Endodermal cell (in vitro differentiated cells): ENCODE data around the gene PYGM. TPM values are rescaled to one million over a fixed set of nuclear protein-coding genes. Genes with fewer than 3 reads are reported as not detected.

ENCODE experiments used
- DNase-seq: peaks from one replicate; pipeline ENCODE4 v3.0.0-alpha.2; 2017
- H3K27ac ChIP-seq: 2 replicates; pipeline ENCODE4 v1.5.1; 2013; ENCODE audit warnings: mild to moderate bottlenecking, low read depth, low read length, moderate library complexity
- H3K27me3 ChIP-seq: 2 replicates; pipeline ENCODE4 v1.6.1; 2013; ENCODE audit warnings: mild to moderate bottlenecking, low read length, moderate library complexity; ENCODE audit not compliant: insufficient read depth, control insufficient read depth, poor library complexity, severe bottlenecking
- H3K36me3 ChIP-seq: 2 replicates; pipeline ENCODE4 v1.7.0; 2013; ENCODE audit warnings: mild to moderate bottlenecking, low read length, moderate library complexity; ENCODE audit not compliant: control insufficient read depth, insufficient read depth
- H3K4me1 ChIP-seq: one replicate; pipeline ENCODE4 v1.7.0; 2013; ENCODE audit warnings: low read length; ENCODE audit not compliant: control insufficient read depth, insufficient read depth
- H3K4me3 ChIP-seq: 2 replicates; pipeline ENCODE4 v1.5.1; 2013; ENCODE audit warnings: mild to moderate bottlenecking, low read length, moderate library complexity
- H3K9ac ChIP-seq: 2 replicates; pipeline ENCODE4 v1.6.1; 2013; ENCODE audit warnings: mild to moderate bottlenecking, low read length, moderate library complexity; ENCODE audit not compliant: poor library complexity, severe bottlenecking; ENCODE audit errors: extremely low read depth
- H3K9me3 ChIP-seq: 2 replicates; pipeline ENCODE4 v1.6.1; 2013; ENCODE audit warnings: mild to moderate bottlenecking, low read length, moderate library complexity; ENCODE audit not compliant: control insufficient read depth
- H3K27ac Mint-ChIP-seq: 2 replicates; pipeline ENCODE4 v1.8.0; 2020; ENCODE audit warnings: mixed read lengths
- H3K27me3 Mint-ChIP-seq: 2 replicates; pipeline ENCODE4 v1.8.0; 2021; ENCODE audit warnings: mild to moderate bottlenecking, mixed read lengths; ENCODE audit not compliant: insufficient read depth
- H3K36me3 Mint-ChIP-seq: 2 replicates; pipeline ENCODE4 v1.8.0; 2020; ENCODE audit warnings: low read depth, mixed read lengths
- H3K4me1 Mint-ChIP-seq: 2 replicates; pipeline ENCODE4 v1.8.0; 2020; ENCODE audit warnings: mixed read lengths
- H3K4me3 Mint-ChIP-seq: 2 replicates; pipeline ENCODE4 v1.8.0; 2020; ENCODE audit warnings: mild to moderate bottlenecking, moderate library complexity, mixed read lengths
- H3K9me3 Mint-ChIP-seq: 2 replicates; pipeline ENCODE4 v1.8.0; 2020; ENCODE audit warnings: mild to moderate bottlenecking, mixed read lengths
- WGBS, 2 experiments: methylation state at CpG; one replicate each; pipeline versions ENCODE4 v1.1.5 to v1.1.7; 2013; ENCODE audit warnings: missing lambda C conversion rate in 2 of 2, mixed read lengths in 1 of 2; ENCODE audit not compliant: insufficient coverage in 1 of 2, insufficient read length in 1 of 2; 5-methylcytosine and 5-hydroxymethylcytosine counted together
- total RNA-seq, 2 donors: library from RNA; stranded (reverse); fragmentation: NEBNext Ultra II Directional in 1 of 2; extraction: Animal tissue kit (Norgen Biotek cat#: 25700) in 1 of 2; gene quantifications; 2 replicates in 1 of 2; 3 replicates in 1 of 2; pipeline ENCODE4 v1.2.1, GENCODE V29; 2021
- TF ChIP-seq, protein P1 (sequence below): fragments of 200-600 bp; sonication (generic); conservative IDR thresholded peaks from 2 replicates; pipeline ENCODE4 v1.5.0; 2021; ENCODE audit warnings: antibody characterized with exemption, mild to moderate bottlenecking

PYGM gene
- total RNA-seq, 2 donors from 2014 or later = 1.1 to 1.2 TPM

DNA sequence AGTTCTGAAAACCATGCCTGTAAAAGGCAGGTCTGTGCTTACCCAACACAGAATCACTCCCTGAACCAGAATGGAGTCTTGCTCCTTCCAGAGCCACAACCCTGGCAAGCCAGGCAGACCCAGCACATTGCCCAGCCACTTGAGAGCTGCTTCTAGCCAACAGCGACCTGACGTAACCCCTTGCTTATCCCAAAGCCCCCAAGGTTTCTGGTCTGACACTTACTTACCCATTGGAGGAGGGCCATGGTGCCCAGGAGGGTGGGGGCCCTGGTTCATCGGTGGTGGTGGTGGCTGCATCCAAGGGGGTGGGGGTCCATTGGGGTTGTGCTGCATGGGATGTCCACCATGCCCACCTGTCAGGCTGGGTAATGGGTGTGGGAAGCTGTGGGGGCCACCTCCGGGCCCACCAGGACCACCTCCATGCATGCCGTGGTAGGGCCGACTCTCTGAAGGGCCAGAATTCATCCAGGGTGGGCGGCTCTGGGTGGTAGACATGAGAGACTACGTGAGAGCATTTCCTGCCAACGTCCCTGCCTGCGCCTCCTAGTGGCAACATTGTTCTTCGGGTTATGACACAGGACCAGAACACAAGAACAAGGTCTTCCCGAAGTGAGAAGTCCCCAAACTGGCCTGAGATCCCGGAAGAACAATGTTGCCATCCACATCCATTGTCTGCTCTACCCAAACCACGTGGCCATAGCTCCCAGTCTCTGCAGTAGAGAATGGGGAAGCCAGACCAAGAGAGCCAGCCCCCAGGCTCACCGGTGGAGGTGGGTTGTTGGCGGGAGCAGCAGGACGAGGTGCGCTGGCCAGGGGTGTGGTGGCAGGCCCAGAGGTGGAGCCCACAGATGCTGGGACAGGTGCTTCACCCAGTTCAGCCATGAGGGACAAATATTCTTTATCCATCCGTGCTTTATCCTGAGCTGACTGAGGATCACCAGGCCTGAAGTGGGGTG is 7.8 kb upstream of the PYGM start:
- H3K4me3 Mint-ChIP-seq = no peak overlapping the region
- peaks cover 89% of the 10 kb centered on the region for H3K36me3 Mint-ChIP-seq
- peaks cover 91% of the 10 kb centered on the region for H3K36me3 ChIP-seq
- 67 to 81% methylated on average over 8 to 19 of the region's 19 CpGs for whole genome bisulfite sequencing, 2 experiments
- H3K4me1 Mint-ChIP-seq = peaks cover 30% of the 10 kb centered on the region
- no peak overlapping the region for H3K9ac ChIP-seq
- H3K27ac ChIP-seq = peak overlapping the region; percentile 9
- no peaks in the 10 kb centered on the region for H3K27me3 Mint-ChIP-seq
- peak; percentile 96 for DNase-seq
- H3K4me1 ChIP-seq = peaks cover 13% of the 10 kb centered on the region
- no peaks in the 10 kb centered on the region for H3K27me3 ChIP-seq
- H3K4me3 ChIP-seq = no peak overlapping the region
- TF ChIP-seq, protein P1, sequence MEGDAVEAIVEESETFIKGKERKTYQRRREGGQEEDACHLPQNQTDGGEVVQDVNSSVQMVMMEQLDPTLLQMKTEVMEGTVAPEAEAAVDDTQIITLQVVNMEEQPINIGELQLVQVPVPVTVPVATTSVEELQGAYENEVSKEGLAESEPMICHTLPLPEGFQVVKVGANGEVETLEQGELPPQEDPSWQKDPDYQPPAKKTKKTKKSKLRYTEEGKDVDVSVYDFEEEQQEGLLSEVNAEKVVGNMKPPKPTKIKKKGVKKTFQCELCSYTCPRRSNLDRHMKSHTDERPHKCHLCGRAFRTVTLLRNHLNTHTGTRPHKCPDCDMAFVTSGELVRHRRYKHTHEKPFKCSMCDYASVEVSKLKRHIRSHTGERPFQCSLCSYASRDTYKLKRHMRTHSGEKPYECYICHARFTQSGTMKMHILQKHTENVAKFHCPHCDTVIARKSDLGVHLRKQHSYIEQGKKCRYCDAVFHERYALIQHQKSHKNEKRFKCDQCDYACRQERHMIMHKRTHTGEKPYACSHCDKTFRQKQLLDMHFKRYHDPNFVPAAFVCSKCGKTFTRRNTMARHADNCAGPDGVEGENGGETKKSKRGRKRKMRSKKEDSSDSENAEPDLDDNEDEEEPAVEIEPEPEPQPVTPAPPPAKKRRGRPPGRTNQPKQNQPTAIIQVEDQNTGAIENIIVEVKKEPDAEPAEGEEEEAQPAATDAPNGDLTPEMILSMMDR = peak; percentile 92
- H3K27ac Mint-ChIP-seq = peak overlapping the region; percentile 84
- H3K9me3 Mint-ChIP-seq = no peaks in the 10 kb centered on the region
- H3K9me3 ChIP-seq = no peaks in the 10 kb centered on the region

DNA sequence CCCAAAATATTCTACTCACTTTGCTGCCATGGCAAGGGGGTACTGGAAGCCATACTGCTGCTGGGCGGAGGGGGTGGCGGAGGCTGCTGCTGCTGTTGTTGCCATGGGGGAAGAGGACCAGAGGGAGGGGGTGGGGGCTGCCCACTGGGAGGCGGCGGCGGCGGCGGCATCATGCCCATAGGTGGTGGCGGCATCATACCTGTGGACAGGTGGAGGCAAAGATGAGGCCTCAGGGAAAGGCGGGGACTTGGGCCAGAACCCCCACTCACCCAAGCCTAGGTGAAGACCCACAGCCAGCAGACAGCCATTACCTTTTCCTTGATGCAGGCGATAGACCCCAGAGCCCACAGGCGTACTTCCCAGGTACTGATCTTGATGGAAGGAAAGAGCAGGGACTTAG is 7.1 kb upstream of the PYGM start:
- Histone ChIP-seq H3K9ac (no peak overlapping the region), H3K4me1 (peaks cover 13% of the 10 kb centered on the region), H3K36me3 (peaks cover 89% of the 10 kb centered on the region), H3K27me3 (no peaks in the 10 kb centered on the region), H3K4me3 (no peak overlapping the region), H3K27ac (no peak overlapping the region), H3K9me3 (no peaks in the 10 kb centered on the region)
- TF ChIP-seq, protein P1 = no peak
- no peak for DNase-seq
- 96 to 100% methylated on average over 4 to 11 of the region's 11 CpGs for WGBS, 2 experiments
- Mint-ChIP-seq H3K27me3 (no peaks in the 10 kb centered on the region), H3K9me3 (no peaks in the 10 kb centered on the region), H3K27ac (no peak overlapping the region), H3K4me3 (no peak overlapping the region), H3K4me1 (peaks cover 36% of the 10 kb centered on the region), H3K36me3 (peaks cover 87% of the 10 kb centered on the region)

DNA sequence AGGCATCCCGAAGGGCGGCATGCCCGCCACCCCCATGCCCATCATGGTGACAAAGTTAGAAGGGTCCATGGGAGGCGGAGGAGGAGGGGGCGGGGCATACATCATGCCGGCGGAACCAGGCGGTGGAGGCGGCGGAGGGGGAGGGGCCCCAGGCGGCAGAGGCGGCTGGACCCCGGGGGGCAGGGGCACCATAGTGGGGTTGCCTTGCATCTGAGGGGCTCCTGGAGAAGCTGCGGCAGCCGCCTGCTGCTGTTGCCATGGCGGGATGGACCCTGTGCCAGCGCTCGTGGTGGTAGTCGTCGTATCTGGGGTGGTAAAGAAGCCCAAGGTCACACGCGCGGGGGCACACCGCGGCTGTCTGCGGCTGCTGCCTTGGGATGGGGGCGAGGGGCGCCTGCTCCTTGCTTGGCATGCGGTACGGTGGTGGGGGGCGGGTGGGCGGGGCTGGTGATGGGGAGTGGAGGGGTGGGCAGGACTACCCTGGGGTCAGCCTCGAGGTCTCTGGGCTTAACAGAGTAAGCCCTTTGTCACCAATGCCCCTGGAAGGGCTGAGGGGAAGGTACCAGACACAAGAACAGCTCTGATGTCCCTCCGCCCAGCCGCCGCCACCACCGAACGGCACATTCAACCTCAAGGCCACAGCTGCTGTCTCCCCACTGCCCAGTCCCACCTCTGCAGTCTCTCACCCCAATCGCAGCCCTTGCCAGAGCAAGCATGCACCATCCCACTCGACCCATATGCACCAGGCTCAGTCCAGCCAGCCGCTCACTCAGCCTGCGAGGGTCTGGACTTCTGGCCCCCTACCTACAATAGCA is 6.3 kb upstream of the PYGM start:
- TF ChIP-seq, protein P1 = no peak
- Mint-ChIP-seq H3K27me3 (no peaks in the 10 kb centered on the region), H3K4me3 (no peak overlapping the region), H3K4me1 (peaks cover 36% of the 10 kb centered on the region), H3K27ac (peak overlapping the region; percentile 26), H3K36me3 (peaks cover 80% of the 10 kb centered on the region), H3K9me3 (no peaks in the 10 kb centered on the region)
- H3K36me3 ChIP-seq = peaks cover 81% of the 10 kb centered on the region
- 87 to 94% methylated on average over 3 to 35 of the region's 42 CpGs for WGBS, 2 experiments
- H3K27ac ChIP-seq = no peak overlapping the region
- no peak overlapping the region for H3K9ac ChIP-seq
- H3K4me3 ChIP-seq = no peak overlapping the region
- H3K9me3 ChIP-seq = no peaks in the 10 kb centered on the region
- peaks cover 13% of the 10 kb centered on the region for H3K4me1 ChIP-seq
- no peaks in the 10 kb centered on the region for H3K27me3 ChIP-seq
- peak; percentile 60 for DNase-seq
